Pancreas (tissue), 10 donors: ENCODE results near the gene MRAP. TPM values are rescaled to one million over a fixed set of nuclear protein-coding genes. Genes with fewer than 3 reads are reported as not detected.
A peak's percentile ranks its signal among the peaks of the same experiment; 100 is the strongest.

Experiments
- ATAC-seq, 4 donors: fragments of 200-7000 bp; cut with Tn5 transposase; one replicate each; pipeline versions ENCODE4 v1.8.0 to v1.9.1; 2020; ENCODE audit warnings: mild to moderate bottlenecking in 4 of 4, moderate library complexity in 4 of 4
- DNase-seq, 6 donors: peaks; one replicate each; pipeline ENCODE4 v3.0.0-alpha.2; 2020
- FAIRE-seq: peaks from 2 replicates; lab custom pipeline; 2012; peaks lifted over from hg19 to GRCh38; lab: Jason Lieb, UNC
- H3K27ac ChIP-seq, 4 donors: fragments of 200-600 bp; sonication (generic); 1 replicate in 3 of 4; 2 replicates in 1 of 4; pipeline versions ENCODE4 v1.5.0 to v1.8.0; 2020
- H3K27me3 ChIP-seq, 4 donors: fragments of 200-600 bp; one replicate each; pipeline ENCODE4 v1.8.0; 2021
- H3K36me3 ChIP-seq, 3 donors: fragments of 200-600 bp; sonication (generic) in 1 of 3; one replicate each; pipeline versions ENCODE4 v1.5.0 to v1.8.0; 2020 to 2021
- H3K4me1 ChIP-seq, 3 donors: fragments of 200-600 bp; one replicate each; pipeline ENCODE4 v1.8.0; 2021
- H3K4me3 ChIP-seq, 4 donors: fragments of 200-600 bp; sonication (generic) in 2 of 4; one replicate each; pipeline versions ENCODE4 v1.5.0 to v1.8.0; 2020 to 2021
- H3K9me3 ChIP-seq, 4 donors: fragments of 200-600 bp; one replicate each; pipeline ENCODE4 v1.8.0; 2021
- CTCF ChIP-seq, 4 donors: fragments of 200-600 bp; sonication (generic) in 3 of 4; IDR thresholded peaks; one replicate each; pipeline versions ENCODE4 v1.5.0 to v1.8.0; 2021; ENCODE audit warnings: antibody characterized with exemption in 4 of 4
- WGBS, 2 donors: extraction: QIAGEN DNeasy Blood & Tissue Kit; methylation state at CpG; one replicate each; pipeline ENCODE4 v1.1.7; 2013; 5-methylcytosine and 5-hydroxymethylcytosine counted together
- intact Hi-C, 3 donors: fragments of 100-400 bp; cut with DNase I; formaldehyde crosslinking; loops; one replicate each; pipeline versions ENCODE4 v1.11.1 to v1.14.2; 2022
- polyA plus RNA-seq, 2 donors: library from polyadenylated mRNA; stranded (reverse); fragments of 200-250 nt; gene quantifications; one replicate each; pipeline ENCODE4 v1.2.3, GENCODE V29; 2013
- total RNA-seq, 6 donors: library from RNA; stranded (reverse); fragmentation: NEBNext Ultra II Directional in 4 of 6; extraction: Animal tissue kit (Norgen Biotek cat#: 25700) in 4 of 6; gene quantifications; one replicate each; pipeline versions ENCODE4 v1.2.1 to v1.2.4, GENCODE V29; 2021 to 2023
- donor health status: healthy with polysubstance abuse.
- donor health status: DM: no; HTN: no; CAD: no; lungs with moderate emphysema.
- donor health status: DM: no; HTN: no; CAD: no.
- donor health status: control.
- donor health status: control.
- donor health status: Bipolar disorder and iron deficiency.
- donor health status: DM: yes; HTN: yes; CAD: no.
- donor health status: DM: no; HTN: no; CAD: no.
- donor health status: DM: no; HTN: no; CAD: no.
- donor health status: DM: yes; HTN: yes; CAD: no.

The MRAP gene
- total and polyA plus RNA-seq, 8 donors = 0.23 to 1.0 (median 0.28) TPM; not detected in 5

- ATAC-seq = no peak
Measured at GRCh38 chr21:32333953-32334673, 35.5 kb downstream of the MRAP start.

GRCh38 chr21:32334980-32335531 is 36.4 kb downstream of the MRAP start:
- H3K27me3 ChIP-seq = no peaks in the 10 kb centered on the region
- intact Hi-C loops = no loop called here
- TF ChIP-seq CTCF (IDR thresholded peaks at IDR 0.05) = no peak
- DNase-seq = no peak
- no peaks in the 10 kb centered on the region for H3K4me1 ChIP-seq
- no peak overlapping the region for H3K4me3 ChIP-seq
- H3K27ac ChIP-seq = no peak overlapping the region
- WGBS, 2 donors = 91 to 94% methylated on average over 12 of the region's 12 CpGs
- peak in 2 of 4 donors; percentile 11 to 36 for ATAC-seq
- peaks cover 0 to 29% (median 17%) of the 10 kb centered on the region in 3 donors for H3K36me3 ChIP-seq
- H3K9me3 ChIP-seq = no peaks in the 10 kb centered on the region
- no peak for FAIRE-seq

More at GRCh38 chr21:32333953-32334673, 35.5 kb downstream of the MRAP start:
- FAIRE-seq (no peak), DNase-seq (peak in 1 of 6 donors; percentile 52)
- no peaks in the 10 kb centered on the region for H3K9me3 ChIP-seq
- TF ChIP-seq CTCF (IDR thresholded peaks at IDR 0.05) = no peak
- H3K4me1 ChIP-seq = no peaks in the 10 kb centered on the region
- no peak overlapping the region for H3K4me3 ChIP-seq
- 95 to 96% methylated on average over 19 of the region's 19 CpGs for WGBS, 2 donors
- H3K36me3 ChIP-seq = peaks cover 0 to 29% (median 17%) of the 10 kb centered on the region in 3 donors
- H3K27me3 ChIP-seq = no peaks in the 10 kb centered on the region
- H3K27ac ChIP-seq = no peak overlapping the region
- intact Hi-C loops = no loop called here

GRCh38 chr21:32335601-32336575 is 37.2 kb downstream of the MRAP start:
- no peak for TF ChIP-seq CTCF (IDR thresholded peaks at IDR 0.05)
- Histone ChIP-seq H3K27me3 (no peaks in the 10 kb centered on the region), H3K36me3 (peaks cover 0 to 29% (median 17%) of the 10 kb centered on the region in 3 donors), H3K4me3 (no peak overlapping the region), H3K27ac (no peak overlapping the region), H3K9me3 (no peaks in the 10 kb centered on the region), H3K4me1 (no peaks in the 10 kb centered on the region)
- ATAC-seq = no peak
- no peak for DNase-seq
- intact Hi-C loops = no loop called here
- WGBS, 2 donors = 87% methylated on average over 27 of the region's 27 CpGs
- no peak for FAIRE-seq

- ATAC-seq = no peak
- FAIRE-seq = no peak
- peaks cover 0 to 29% (median 17%) of the 10 kb centered on the region in 3 donors for H3K36me3 ChIP-seq
Measured at GRCh38 chr21:32336711-32337110, 38.1 kb downstream of the MRAP start.

More at GRCh38 chr21:32336711-32337110, 38.1 kb downstream of the MRAP start:
- no peak for DNase-seq
- Histone ChIP-seq H3K27me3 (no peaks in the 10 kb centered on the region), H3K27ac (no peak overlapping the region), H3K4me3 (no peak overlapping the region), H3K9me3 (no peaks in the 10 kb centered on the region), H3K4me1 (no peaks in the 10 kb centered on the region)
- TF ChIP-seq CTCF (IDR thresholded peaks at IDR 0.05) = no peak
- intact Hi-C loops = no loop called here
- WGBS, 2 donors = 65 to 72% methylated on average over 1 of the region's 1 CpG
